HG02588 (cell line): ENCODE measurements around the gene PPP4R4.
"Not testable (repeated sequence)": the region's sequence is repeated elsewhere in the genome, so short reads cannot be mapped to it uniquely, and the experiment has no call there.

ENCODE experiments used
- ATAC-seq: cut with Tn5 transposase; IDR thresholded peaks from one replicate; pipeline ENCODE4 v1.9.1; 2021; ENCODE audit warnings: mild to moderate bottlenecking, moderate library complexity; ENCODE audit not compliant: unreplicated experiment

Gene PPP4R4

DNA sequence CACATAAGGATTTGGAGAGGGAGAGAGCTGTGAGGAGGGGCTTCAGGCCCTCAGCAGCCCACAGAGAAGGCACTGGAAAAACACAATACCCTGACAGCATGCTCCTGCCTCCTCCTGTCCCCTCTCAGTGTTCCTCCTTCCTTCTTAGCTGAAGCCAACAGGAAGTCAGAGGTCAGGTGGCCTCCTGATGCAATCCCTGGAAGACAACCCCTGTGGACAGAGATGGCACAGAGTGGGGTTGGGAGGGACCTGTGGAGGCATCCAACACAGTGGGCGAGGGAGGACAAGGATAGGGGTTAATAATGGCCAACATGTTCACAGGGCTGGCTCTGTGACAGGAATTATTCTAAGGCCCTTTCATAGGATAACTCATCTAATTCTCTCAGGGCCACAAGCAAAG lies 29.4 kb upstream of the PPP4R4 start:
- no peak for ATAC-seq

DNA sequence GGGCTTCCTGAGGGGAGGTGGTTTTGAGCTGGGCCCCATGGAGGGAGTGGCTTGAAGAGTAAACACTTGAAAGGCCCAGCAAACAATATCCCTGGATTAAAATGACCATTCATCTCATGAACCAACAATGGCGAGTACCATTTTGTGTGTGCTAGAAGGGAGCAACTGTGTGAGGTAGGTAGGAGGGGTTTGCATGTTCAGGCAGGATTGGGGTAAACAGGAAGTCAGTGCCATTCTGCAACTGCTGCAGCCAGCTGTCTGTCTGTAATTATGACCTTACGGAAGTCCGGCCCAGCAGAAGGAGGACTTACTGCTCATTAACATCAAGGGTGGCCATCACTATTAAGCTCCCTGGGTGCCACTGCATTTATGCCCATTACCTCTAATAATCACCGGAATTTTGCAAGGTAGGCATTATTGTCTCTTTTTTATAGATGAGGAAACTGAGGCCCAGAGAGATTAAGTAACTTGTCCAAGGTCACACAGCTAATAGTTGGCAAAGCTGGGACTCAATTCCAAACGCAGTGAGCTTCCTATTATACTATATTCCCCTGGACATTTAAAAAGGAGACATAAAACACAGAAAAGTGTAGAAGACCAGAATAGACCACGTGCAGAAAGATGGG lies 28.1 kb upstream of the PPP4R4 start:
- no peak for ATAC-seq

DNA sequence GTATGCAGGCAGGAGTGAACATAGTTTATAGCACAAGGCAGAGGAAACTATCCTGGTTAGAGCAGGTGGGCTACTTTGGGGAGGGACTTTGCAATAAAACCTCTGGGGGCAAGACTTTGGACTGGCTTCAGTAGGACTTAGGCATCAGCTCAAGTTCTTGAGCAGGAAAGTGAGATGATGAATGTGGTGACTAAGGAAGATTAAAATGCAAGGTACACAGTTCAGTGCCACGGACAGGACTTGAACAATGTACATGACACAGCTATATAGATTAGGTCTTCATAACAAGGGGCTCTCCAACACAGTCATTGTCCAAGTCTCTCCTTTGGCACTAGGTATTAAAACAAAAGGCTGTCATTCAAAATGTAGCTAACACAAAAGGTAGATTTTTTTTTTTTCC lies 21.4 kb upstream of the PPP4R4 start:
- no peak for ATAC-seq

DNA sequence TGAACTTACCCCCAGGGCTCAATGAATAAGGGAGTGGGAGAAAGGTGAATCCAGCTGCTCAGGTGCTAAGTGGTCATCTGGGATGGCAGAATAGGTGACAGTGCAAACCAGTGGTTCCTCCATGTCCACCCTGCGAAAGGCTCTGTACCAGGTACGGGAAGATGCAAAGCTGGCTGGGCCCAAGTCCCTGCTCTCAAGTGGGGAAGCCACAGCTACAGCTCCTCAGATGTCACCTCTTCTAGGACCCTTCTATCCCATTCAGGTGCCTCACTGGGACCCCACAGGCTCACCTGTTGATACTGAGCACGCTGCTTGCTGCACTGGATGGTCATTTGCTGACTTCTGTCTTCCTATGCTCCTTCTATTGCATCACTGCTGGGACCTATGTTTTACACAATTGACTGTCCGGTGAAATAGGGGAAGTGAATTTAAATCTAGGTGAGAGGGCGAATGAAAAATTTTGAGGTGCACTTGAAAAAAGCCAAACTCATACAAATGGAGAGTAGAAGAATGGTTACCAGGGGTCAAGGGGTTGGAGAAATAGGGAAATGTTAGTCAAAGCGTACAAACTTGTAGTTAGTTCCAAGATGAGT lies 20.3 kb upstream of the PPP4R4 start:
- ATAC-seq: no peak

DNA sequence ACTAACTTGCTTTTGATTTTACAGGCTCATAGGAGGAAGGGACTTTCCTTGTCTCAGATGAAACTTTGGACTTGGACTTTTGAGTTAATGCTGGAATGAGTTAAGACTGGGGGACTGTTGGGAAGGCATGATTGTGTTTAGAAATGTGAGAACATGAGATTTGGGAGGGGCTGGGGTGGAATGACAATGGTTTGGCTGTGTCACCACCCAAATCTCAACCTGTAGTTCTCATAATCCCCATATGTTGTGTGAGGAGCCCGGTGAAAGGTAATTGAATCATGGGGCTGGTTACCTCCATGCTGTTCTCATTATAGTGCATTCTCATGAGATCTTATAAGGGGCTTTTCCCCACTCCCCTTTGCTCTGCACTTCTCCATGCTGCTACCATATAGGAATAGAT lies 18.0 kb upstream of the PPP4R4 start:
- not testable (repeated sequence) for ATAC-seq

DNA sequence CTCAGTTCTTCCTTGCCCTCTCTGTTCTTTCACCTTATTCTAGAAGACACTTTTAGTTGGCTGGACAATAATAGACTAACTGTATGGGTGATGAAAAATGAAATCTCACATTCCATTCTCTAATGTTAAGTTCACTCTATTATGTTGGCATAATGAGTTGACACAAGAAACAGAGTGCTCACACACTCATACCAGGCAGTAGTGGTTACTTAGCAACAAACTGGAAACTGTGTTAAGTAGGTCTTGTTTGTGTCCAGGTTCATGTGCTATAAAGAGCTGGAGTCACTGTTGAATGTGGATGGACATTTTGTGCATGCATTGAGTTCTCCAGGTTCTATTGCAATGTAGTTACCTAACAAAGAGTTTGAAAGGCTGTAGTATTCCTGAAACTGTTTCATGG lies 16.9 kb upstream of the PPP4R4 start:
- no peak for ATAC-seq

DNA sequence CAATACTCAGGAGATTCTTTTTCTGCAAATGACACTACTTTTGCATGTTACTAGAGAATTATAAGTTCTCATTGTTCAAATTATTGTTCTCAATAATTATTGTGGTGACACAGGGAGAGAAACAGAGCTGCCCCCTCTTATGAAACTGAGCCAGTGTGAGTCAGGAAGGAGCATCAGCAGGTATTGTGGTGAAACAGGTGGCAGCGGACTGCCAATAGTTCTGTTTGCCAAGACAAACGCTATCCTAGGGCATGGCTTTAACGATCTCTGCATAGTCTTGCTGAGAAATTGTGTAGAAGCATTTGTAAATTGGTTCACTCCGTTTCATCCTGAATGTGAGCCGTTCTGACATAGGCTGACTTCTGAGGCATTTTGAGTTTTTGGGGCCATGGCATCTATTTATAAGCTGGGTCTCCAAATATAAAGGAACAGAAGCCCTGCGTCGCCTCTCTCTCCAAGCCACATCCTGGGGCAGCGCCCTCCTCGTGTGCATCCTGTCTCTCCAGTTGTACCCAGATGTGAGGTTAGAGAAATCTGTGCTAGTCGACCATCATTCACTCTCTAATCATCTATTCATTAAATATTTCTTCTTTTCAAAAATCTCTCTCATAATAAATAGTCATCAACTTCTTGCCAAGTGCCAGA lies 15.8 kb upstream of the PPP4R4 start:
- no peak for ATAC-seq

DNA sequence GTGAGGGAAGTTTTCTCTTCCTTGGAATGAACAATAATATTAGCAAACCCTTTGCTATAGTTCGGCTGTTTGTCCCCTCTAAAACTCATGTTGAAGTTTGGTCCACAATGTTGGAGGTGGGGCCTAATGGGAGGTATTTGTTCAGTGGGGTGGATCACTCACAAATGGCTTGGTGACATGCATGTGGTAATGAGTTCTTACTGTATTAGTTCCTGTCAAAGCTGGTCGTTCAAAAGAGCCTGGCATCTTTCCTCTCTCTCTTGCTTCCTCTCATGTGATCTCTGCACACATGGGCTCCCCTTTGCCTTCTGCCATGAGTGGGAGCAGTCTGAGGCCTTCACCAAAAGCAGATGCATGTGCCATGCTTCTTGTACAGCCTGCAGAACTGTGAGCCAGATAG lies 13.1 kb upstream of the PPP4R4 start:
- no peak for ATAC-seq

DNA sequence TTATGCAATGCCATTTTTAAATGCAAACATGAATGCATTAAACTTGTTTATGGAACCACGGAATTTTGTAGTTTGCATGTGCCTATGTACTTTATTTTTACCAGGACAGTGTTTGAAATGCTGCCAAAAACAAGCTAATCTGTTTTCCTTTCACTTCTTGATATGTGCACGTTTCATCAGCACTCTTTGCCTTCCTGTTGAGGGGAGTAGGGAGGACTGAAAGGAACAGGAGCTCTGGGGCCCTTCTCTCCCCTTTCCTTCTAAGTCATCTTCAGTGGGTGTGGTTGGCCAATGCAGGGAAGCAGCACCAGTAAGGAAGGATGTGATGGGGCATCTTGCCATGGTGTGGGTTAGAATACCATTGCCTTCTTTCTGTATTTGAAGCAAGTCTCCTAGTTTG lies 12.1 kb upstream of the PPP4R4 start:
- no peak for ATAC-seq

DNA sequence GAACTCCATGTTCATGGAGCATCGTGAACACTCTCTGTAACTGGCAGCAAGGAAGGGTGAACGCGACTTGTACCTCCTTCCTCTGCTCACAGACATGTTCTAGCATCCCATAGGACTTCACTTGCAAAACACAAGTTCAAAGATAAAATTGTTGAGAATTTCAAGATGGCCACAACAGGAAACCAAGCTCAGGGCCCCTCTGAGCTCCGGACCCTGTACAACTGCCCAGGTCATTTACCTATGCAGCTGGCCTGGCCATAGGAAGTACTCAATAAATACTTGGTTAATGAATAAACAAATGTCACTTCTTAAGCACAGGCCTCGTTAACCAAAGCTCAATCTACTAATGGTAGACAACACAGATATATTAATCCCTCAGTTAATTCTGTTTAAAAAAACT lies 11.7 kb upstream of the PPP4R4 start:
- no peak for ATAC-seq

DNA sequence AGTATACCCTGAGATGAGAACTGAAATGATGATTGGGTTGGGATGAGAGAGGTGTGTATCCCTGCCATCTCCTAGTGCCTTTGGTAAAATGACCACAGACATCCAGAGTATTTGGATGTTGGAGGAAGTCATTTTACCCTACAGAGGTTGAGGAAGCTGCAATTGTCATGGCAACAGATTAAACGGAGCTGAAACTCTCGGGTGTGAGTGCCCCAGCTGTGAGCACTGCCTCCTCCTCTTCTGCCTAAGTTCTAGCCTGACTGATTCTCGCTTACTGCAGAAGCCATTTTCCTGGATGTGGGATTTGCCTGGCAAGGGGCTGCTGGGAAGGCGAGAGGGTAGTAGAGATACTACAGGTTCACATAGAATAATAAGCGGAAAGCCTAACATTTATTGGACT lies 10.3 kb upstream of the PPP4R4 start:
- ATAC-seq: no peak

DNA sequence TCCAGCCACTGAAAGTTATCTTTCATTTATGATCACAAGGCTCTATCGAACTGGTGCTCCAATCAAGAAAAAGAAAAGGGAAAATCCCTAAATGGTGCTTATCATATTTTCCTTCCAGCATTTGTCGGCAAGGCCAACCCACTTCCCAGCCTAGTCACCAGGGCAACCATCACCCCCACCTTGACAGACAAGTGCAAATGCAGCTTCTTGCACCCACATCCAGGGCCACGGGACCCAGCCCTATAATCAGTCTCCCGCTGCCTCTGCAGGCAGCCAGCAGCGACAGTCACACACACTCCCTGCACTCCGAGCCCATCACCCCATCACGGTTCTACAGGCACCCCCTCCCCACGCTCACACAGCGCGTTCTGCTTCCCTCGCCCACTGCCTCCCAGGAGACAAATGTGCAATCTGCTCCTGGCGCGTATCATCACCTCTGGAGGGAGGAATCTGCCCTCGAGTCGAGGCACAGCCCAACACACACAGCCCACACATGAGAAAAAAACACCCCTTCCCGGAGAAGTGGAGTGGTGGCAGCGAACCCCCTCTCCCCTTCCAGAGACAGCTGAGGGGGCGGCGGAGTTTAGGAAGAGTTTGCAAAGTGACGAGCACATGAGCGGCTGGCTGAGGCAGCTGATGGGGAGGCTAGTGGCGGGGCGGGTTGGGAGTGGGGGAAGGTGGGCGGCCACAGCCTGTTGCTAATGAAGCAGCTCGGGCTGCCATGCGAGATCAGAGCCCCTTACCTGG lies 9.3 kb upstream of the PPP4R4 start:
- no peak for ATAC-seq

DNA sequence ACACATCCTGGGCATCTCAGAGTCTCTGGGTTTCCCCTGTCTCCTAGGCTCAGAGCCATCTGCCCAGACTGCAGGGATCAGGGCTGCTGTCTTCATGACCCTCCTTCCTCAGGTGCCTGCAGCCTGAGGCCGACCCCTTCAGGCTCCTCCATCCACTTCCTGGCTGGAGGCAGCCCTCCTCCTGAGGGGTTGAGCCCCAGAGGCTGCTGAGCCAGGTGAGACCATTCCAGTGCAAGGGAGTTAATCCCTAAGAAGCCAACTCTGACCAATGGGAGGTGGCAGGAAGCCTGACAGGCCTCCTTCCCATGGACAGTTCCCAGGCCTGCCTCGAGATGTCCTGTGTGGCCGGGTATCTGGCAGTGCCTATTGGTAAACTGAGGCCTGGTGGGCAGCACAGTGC lies 8.4 kb upstream of the PPP4R4 start:
- ATAC-seq: no peak

DNA sequence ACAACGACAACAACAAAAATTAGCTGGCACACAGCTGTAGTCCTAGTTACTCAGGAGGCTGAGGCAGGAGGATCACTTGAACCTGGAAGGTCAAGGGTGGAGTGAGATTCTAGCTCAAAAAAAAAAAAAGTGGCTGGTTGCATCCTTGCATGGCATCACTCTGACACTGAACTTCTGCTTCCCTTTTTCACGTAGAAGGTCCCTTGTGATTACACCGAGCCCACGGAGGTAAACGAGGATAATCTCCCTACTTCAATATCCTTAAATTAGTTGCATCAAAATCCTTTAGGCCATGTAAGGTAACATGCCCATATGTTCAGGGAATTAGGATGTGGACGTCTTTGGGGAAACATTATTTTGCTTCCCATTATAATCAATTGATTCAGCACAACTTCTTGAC lies 4.0 kb upstream of the PPP4R4 start:
- no peak for ATAC-seq

DNA sequence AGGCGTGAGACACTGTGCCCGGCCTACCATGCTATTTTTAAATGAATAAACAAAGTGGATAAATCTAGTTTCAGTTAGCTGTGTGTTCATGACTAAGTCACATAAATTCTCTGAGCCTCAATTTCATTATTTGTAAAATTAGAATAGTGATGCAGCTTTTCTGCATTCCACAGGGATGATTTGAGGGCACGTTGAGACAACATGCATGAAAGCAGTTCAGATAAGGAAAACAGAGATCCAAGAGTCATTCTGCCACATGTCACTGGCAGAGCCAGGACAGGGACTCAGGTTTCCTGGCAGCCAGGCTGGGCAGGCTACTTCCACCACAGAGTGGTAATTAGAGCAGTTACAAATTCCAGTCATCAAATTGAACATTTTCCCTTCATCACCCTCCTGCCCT lies 2.9 kb upstream of the PPP4R4 start:
- no peak for ATAC-seq

DNA sequence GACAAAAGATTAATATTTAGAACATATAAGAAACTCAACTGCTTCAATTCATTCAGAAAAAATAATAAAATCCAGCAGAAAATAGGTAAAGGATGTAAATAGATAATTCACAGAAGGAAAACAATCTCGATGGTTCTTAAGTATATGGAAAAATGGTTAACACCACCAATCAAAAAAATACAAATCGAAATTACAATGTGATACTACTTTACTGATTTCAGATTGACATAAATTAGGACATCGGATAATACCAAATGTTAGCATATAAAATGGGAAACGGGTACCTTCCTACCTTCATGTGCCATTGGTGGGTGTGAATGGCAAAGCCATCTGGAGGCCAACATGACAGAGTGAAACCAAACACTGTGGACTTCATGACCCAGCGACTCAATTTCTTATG lies 1.6 kb upstream of the PPP4R4 start:
- no peak for ATAC-seq

DNA sequence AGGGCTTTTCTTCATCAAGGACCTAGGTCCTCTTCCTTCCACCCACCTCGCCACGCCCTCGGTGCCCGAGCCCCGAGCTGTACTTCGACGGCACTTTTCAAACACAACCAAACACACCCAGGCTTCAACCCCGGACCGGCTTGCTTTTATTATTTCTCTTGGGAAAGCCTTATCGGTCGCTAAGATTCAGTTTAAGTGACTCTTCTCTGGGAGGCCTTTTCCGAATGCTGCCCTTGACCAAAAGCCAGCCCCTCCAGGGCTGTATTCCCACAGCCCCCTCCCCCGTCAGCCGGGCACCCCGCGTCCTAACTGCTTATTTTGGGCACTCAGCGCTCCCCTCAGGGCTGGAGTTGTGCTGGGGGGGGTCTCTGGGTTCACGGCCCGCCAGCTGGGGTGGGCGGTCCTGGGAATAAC lies 644 bp upstream of the PPP4R4 start:
- ATAC-seq: peak; percentile 8

DNA sequence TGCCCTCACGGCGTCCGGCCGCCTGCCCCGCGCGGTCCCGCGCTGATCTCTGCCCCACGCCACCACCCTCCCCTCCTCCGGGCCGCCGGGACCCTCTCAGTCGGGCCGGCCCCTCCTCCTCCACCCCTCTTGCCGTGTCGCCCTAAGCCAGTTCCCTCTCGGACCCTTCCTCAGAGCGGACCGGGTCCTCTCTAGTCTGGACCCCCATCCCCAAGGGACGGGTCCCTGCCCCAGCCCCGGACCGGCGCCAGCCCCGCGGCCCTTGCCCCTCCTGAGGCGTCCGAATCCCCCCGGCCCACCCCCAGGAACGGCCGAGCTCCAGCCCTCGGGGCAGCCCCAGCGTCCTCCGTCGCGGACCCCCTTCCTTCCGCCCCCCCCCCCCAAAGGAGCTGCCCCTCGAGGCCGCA lies 485 bp downstream of the PPP4R4 start:
- no peak for ATAC-seq

DNA sequence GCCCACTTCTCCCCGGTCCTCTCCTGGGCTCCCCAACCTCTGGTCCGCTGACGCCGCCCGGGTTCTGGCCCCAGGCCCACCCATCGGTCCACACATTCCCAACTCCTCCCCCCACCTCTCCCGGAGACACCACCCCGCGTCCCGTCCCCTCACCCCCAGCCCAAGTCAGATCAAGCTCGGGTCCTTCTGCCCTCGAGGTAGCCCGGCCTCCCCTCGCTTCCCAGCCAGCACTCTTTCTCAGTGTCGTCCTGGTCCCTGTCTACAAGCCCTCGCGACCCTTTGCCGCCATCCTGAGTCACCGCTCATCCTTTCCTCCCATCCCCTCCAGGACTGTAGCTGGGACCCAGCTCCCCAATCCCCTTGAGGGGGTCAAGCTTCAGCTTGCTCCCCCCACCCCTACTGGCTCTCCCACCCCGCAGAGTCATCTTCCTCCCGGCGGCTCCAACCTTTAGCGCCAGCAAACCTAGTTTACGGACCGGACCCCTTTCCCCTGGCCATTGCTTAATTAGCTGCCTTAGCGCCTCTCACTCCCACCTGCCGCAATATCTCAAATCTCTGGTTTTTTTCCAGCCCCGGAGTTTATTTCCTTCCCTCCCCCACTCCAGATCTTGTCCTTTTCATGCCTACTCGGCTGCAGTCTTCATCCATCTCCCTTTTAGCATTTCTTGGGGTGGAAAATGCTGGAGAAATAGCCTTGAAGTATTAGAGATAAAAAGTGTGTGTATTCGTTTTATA lies 1.1 kb downstream of the PPP4R4 start:
- ATAC-seq: no peak

DNA sequence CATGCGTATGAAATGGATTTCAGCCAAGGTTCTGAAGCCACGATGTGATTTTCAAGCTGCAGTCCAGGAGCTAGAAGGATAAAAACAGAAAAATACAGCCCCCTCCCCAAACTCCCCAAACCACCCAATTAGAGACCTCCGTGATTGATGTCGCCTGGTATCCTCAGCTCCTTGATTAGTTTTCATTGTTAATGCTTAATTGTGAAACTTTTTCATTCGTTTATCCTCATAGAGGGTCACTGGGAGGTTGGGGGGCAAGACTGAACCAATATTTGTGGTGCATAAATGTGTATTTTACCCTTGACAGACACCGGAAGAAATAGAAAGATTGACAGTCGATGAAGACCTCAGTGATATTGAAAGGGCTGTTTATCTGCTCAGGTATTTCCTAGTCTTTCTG lies 1.6 kb downstream of the PPP4R4 start:
- ATAC-seq: no peak

DNA sequence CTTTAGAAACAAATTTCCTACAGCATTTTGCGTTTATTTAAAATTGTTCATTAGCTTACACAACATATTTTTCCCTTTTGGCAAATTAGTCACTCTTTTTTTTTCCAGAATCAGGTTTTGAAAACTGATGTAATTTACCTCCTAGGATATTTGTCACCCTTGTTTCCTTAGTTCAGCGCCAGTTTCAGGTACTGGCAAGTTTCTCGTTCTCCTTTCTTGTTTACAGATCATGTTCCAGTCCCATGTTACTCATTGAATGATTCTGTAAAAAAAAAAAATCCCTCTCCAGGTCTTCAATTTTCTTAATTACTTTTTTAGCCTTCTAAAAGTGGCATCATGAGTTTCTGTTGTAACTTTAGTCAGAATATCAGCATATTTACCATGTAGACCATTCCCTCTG lies 2.7 kb downstream of the PPP4R4 start:
- no peak for ATAC-seq
